ENCODE measurements around the gene PRRC2A.

PRRC2A gene

GRCh38 chr6:31645325-31645724 is 24.8 kb downstream of the PRRC2A start:
- DNase-seq (ENCODE audit: low read depth in 1 of 2, low spot score in 1 of 2) = no peak

- DNase-seq (ENCODE audit: low read depth in 1 of 2, low spot score in 1 of 2) = no peak
Observed at GRCh38 chr6:31651602-31652191, 31.2 kb downstream of the PRRC2A start.

GRCh38 chr6:31652925-31653724 is 32.6 kb downstream of the PRRC2A start:
- peak in 1 of 2 donors; percentile 66 for DNase-seq (ENCODE audit: low read depth in 1 of 2, low spot score in 1 of 2)

GRCh38 chr6:31654574-31655348 is 34.2 kb downstream of the PRRC2A start:
- no peak for DNase-seq (ENCODE audit: low read depth in 1 of 2, low spot score in 1 of 2)

GRCh38 chr6:31655349-31656237 is 35.1 kb downstream of the PRRC2A start, which contains the start of gene APOM:
TSS of gene APOM (plus strand) at chr6:31655894. CDS start at chr6:31655967, 73 bp downstream.
- DNase-seq (ENCODE audit: low read depth in 1 of 2, low spot score in 1 of 2) = no peak

GRCh38 chr6:31657406-31658157 is 37.1 kb downstream of the PRRC2A start:
- no peak for DNase-seq (ENCODE audit: low read depth in 1 of 2, low spot score in 1 of 2)

GRCh38 chr6:31658158-31658688 is 37.7 kb downstream of the PRRC2A start:
- DNase-seq (ENCODE audit: low read depth in 1 of 2, low spot score in 1 of 2) = no peak

- DNase-seq (ENCODE audit: low read depth in 1 of 2, low spot score in 1 of 2) = no peak
Observed at GRCh38 chr6:31658983-31659648, 38.6 kb downstream of the PRRC2A start.

GRCh38 chr6:31659649-31660380 is 39.3 kb downstream of the PRRC2A start:
- no peak for DNase-seq (ENCODE audit: low read depth in 1 of 2, low spot score in 1 of 2)

GRCh38 chr6:31660381-31661261 is 40.1 kb downstream of the PRRC2A start, which contains the start of gene C6orf47:
TSS of gene C6orf47 (minus strand) at chr6:31660778. CDS start at chr6:31659947, 831 bp downstream.
- peak; percentile 61 to 62 for DNase-seq (ENCODE audit: low read depth in 1 of 2, low spot score in 1 of 2)

GRCh38 chr6:31661262-31662123 is 41.0 kb downstream of the PRRC2A start:
- no peak for DNase-seq (ENCODE audit: low read depth in 1 of 2, low spot score in 1 of 2)

- no peak for DNase-seq (ENCODE audit: low read depth in 1 of 2, low spot score in 1 of 2)
Observed at GRCh38 chr6:31662124-31662723, 41.7 kb downstream of the PRRC2A start.

GRCh38 chr6:31663126-31663960 is 42.8 kb downstream of the PRRC2A start:
- no peak for DNase-seq (ENCODE audit: low read depth in 1 of 2, low spot score in 1 of 2)

- no peak for DNase-seq (ENCODE audit: low read depth in 1 of 2, low spot score in 1 of 2)
Observed at GRCh38 chr6:31663961-31664789, 43.7 kb downstream of the PRRC2A start.

Data from stimulated activated CD4-positive, alpha-beta T cell treated with anti-CD3 and anti-CD28 coated beads, Interleukin-15, amount 100 ng/mL, for 1 hour (primary cell).